ENCODE measurements around the gene SLC5A12.

DNA sequence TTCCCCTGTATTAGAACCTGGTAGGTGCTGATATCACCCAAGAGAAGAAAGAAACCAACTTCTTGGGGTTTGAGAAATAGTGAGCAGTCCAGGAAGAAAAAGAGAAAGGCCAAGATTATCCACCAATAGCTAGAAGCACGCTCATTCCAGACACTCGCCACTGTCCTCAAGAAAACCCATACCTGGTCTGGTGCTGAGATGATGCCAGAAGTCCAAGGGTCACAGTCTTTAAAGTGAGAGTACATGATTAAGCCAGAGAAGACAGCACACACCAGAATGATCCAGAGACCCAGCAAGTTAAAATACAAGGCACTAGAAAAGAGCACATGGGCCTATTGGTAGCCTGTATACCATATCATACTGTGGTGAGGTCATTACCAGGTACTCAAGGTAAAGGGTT lies 23.6 kb downstream of the SLC5A12 start:
- TF ChIP-seq, protein P1, sequence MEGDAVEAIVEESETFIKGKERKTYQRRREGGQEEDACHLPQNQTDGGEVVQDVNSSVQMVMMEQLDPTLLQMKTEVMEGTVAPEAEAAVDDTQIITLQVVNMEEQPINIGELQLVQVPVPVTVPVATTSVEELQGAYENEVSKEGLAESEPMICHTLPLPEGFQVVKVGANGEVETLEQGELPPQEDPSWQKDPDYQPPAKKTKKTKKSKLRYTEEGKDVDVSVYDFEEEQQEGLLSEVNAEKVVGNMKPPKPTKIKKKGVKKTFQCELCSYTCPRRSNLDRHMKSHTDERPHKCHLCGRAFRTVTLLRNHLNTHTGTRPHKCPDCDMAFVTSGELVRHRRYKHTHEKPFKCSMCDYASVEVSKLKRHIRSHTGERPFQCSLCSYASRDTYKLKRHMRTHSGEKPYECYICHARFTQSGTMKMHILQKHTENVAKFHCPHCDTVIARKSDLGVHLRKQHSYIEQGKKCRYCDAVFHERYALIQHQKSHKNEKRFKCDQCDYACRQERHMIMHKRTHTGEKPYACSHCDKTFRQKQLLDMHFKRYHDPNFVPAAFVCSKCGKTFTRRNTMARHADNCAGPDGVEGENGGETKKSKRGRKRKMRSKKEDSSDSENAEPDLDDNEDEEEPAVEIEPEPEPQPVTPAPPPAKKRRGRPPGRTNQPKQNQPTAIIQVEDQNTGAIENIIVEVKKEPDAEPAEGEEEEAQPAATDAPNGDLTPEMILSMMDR (IDR thresholded peaks at IDR 0.05): no peak
- no peak for TF ChIP-seq POLR2A (IDR thresholded peaks at IDR 0.05)
